HG03060 (cell line): ENCODE results near the gene VPS37C.
"Not testable (repeated sequence)": the region's sequence is repeated elsewhere in the genome, so short reads cannot be mapped to it uniquely, and the experiment has no call there.

Source experiments
- ATAC-seq: cut with Tn5 transposase; IDR thresholded peaks from one replicate; pipeline ENCODE4 v1.9.1; 2021; ENCODE audit warnings: low read depth, moderate number of reproducible peaks; ENCODE audit not compliant: unreplicated experiment

Gene VPS37C

GRCh38 chr11:61104963-61105362 lies 56.3 kb downstream of the VPS37C start:
- no peak for ATAC-seq

- no peak for ATAC-seq
Measured at GRCh38 chr11:61103851-61104423, 57.3 kb downstream of the VPS37C start.

GRCh38 chr11:61102667-61103571 lies 58.3 kb downstream of the VPS37C start:
- no peak for ATAC-seq

GRCh38 chr11:61098778-61099177 lies 62.4 kb downstream of the VPS37C start:
- ATAC-seq, result no peak

GRCh38 chr11:61098261-61098660 lies 63.0 kb downstream of the VPS37C start:
- ATAC-seq, result not testable (repeated sequence)

- ATAC-seq, result no peak
Measured at GRCh38 chr11:61095021-61095420, 66.2 kb downstream of the VPS37C start.

GRCh38 chr11:61094167-61094566 lies 67.1 kb downstream of the VPS37C start:
- not testable (repeated sequence) for ATAC-seq

GRCh38 chr11:61092908-61093763 lies 68.1 kb downstream of the VPS37C start:
- ATAC-seq, result no peak

GRCh38 chr11:61092280-61092766 lies 68.9 kb downstream of the VPS37C start:
- no peak for ATAC-seq

GRCh38 chr11:61091373-61092279 lies 69.6 kb downstream of the VPS37C start:
- no peak for ATAC-seq

- ATAC-seq, result no peak
Measured at GRCh38 chr11:61090982-61091372, 70.2 kb downstream of the VPS37C start.

- ATAC-seq, result no peak
Measured at GRCh38 chr11:61090521-61090920, 70.7 kb downstream of the VPS37C start.

- no peak for ATAC-seq
Measured at GRCh38 chr11:61089806-61090491, 71.3 kb downstream of the VPS37C start.

GRCh38 chr11:61087426-61088119 lies 73.7 kb downstream of the VPS37C start:
- ATAC-seq, result no peak

- no peak for ATAC-seq
Measured at GRCh38 chr11:61083601-61084147, 77.6 kb downstream of the VPS37C start.

- ATAC-seq, result no peak
Measured at GRCh38 chr11:61082931-61083531, 78.2 kb downstream of the VPS37C start.

- no peak for ATAC-seq
Measured at GRCh38 chr11:61082062-61082870, 79.0 kb downstream of the VPS37C start.
